Body of pancreas (tissue), 4 donors: Measurements from ENCODE around the gene CHRD. TPM values are rescaled to one million over a fixed set of nuclear protein-coding genes. Genes with fewer than 3 reads are reported as not detected.
A peak's percentile ranks its signal among the peaks of the same experiment; 100 is the strongest.

Source experiments
- ATAC-seq: fragments of 150-250 bp; one replicate; pipeline ENCODE4 v1.9.1; 2016
- DNase-seq, 4 donors: peaks; one replicate each; pipeline ENCODE4 v3.0.0-alpha.2; 2019
- H3K27ac ChIP-seq, 4 donors: fragments of 200-600 bp; sonication (generic); 1 replicate in 3 of 4; 2 replicates in 1 of 4; pipeline versions ENCODE4 v1.5.1 to v1.6.1; 2016 to 2019; ENCODE audit warnings: mild to moderate bottlenecking in 1 of 4, mixed read lengths in 1 of 4, moderate library complexity in 1 of 4
- H3K27me3 ChIP-seq, 2 donors: fragments of 200-600 bp; sonication (generic); one replicate each; pipeline ENCODE4 v1.6.0; 2016; ENCODE audit warnings: mild to moderate bottlenecking in 1 of 2
- H3K36me3 ChIP-seq, 2 donors: fragments of 200-600 bp; sonication (generic); replicated peaks in 1 of 2; 2 replicates each; pipeline ENCODE4 v1.5.1; 2016; ENCODE audit warnings: low read depth in 2 of 2; ENCODE audit not compliant: insufficient read depth in 1 of 2
- H3K4me1 ChIP-seq: fragments of 200-600 bp; sonication (generic); one replicate; pipeline ENCODE4 v1.6.0; 2016
- H3K4me3 ChIP-seq, 2 donors: fragments of 200-600 bp; sonication (generic); 1 replicate in 1 of 2; 2 replicates in 1 of 2; pipeline ENCODE4 v1.5.1; 2016 to 2019
- H3K9me3 ChIP-seq, 3 donors: fragments of 200-600 bp; sonication (generic); 1 replicate in 2 of 3; 2 replicates in 1 of 3; pipeline ENCODE4 v1.5.1; 2016
- CTCF ChIP-seq, 7 experiments: fragments of 450-650 bp in 4 of 7; fragments of 200-600 bp in 3 of 7; sonication (generic) in 3 of 7; IDR thresholded peaks; one replicate each; pipeline ENCODE4 v1.5.1; 2016 to 2019; ENCODE audit warnings: antibody characterized with exemption in 7 of 7
- POLR2A ChIP-seq, 3 donors: fragments of 450-650 bp; IDR thresholded peaks; one replicate each; pipeline ENCODE4 v1.6.1; 2016; ENCODE audit warnings: antibody characterized with exemption in 3 of 3, mild to moderate bottlenecking in 2 of 3
- WGBS, 2 donors: methylation state at CpG; one replicate each; pipeline ENCODE4 v1.1.5; 2017; 5-methylcytosine and 5-hydroxymethylcytosine counted together
- intact Hi-C: fragments of 100-400 bp; cut with DNase I; formaldehyde crosslinking; loops from one replicate; pipeline ENCODE4 v1.15.1; 2023
- total RNA-seq, 2 donors: library from RNA; depleted of rRNA; stranded (reverse); fragments of >200 nt; gene quantifications; one replicate each; pipeline ENCODE4 v1.1.0, GENCODE V29; 2016

Gene CHRD
- total RNA-seq, 2 donors from 2014 or later, result 47.2 to 50.4 TPM

- ATAC-seq (no peak), DNase-seq (no peak)
- TF ChIP-seq POLR2A (IDR thresholded peaks at IDR 0.05) (no peak), CTCF (IDR thresholded peaks at IDR 0.05) (no peak)
- intact Hi-C loops, result no loop called here
- no peaks in the 10 kb centered on the region for H3K9me3 ChIP-seq
- WGBS, 2 donors, result 87 to 88% methylated on average over 20 to 24 of the region's 24 CpGs
- no peak overlapping the region for H3K4me3 ChIP-seq
- H3K27ac ChIP-seq, result no peak overlapping the region
- no peaks in the 10 kb centered on the region for H3K27me3 ChIP-seq
- H3K36me3 ChIP-seq, result no peaks in the 10 kb centered on the region
- H3K4me1 ChIP-seq, result peaks cover 35% of the 10 kb centered on the region
These were observed 22.4 kb upstream of the CHRD start for GRCh38 chr3:184357248-184358123.

- DNase-seq (no peak), ATAC-seq (no peak)
- H3K9me3 ChIP-seq, result no peaks in the 10 kb centered on the region
- H3K4me3 ChIP-seq, result no peak overlapping the region
- H3K27me3 ChIP-seq, result no peaks in the 10 kb centered on the region
- 88 to 97% methylated on average over 5 to 12 of the region's 12 CpGs for WGBS, 2 donors
- no peak overlapping the region for H3K27ac ChIP-seq
- peaks cover 27% of the 10 kb centered on the region for H3K4me1 ChIP-seq
- intact Hi-C loops, result no loop called here
- H3K36me3 ChIP-seq, result no peaks in the 10 kb centered on the region
- TF ChIP-seq CTCF (IDR thresholded peaks at IDR 0.05) (no peak), POLR2A (IDR thresholded peaks at IDR 0.05) (no peak)
These were observed 21.6 kb upstream of the CHRD start for GRCh38 chr3:184358124-184358767.

DNA sequence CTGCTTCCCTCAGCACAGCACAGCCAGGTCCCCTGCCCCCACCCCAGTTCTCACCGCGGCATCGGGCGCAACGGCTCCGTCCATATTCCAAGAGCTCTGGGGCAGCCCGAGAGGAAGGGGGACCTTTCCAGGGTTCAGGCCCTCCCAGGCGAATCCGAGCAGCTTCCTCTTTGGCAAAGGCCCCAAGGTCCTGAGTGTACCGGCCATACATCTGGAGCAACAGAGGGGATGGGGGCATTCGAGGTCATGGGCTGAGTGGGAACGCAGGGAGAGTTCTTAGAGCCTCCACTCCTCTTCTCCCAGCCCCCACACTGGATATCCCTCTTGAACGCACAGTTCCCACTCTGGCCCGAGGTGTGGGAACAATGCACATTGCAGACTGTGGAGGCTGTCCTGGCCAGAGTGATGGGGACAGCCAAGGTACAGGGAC is 20.9 kb upstream of the CHRD start:
- no peak for TF ChIP-seq POLR2A (IDR thresholded peaks at IDR 0.05)
- TF ChIP-seq CTCF (IDR thresholded peaks at IDR 0.05), result no peak
- Histone ChIP-seq H3K27ac (peak overlapping the region in 3 of 4 donors; percentile 95 to 97 (median 96)), H3K9me3 (no peaks in the 10 kb centered on the region), H3K36me3 (no peaks in the 10 kb centered on the region), H3K4me1 (peaks cover 30% of the 10 kb centered on the region), H3K27me3 (no peaks in the 10 kb centered on the region), H3K4me3 (no peak overlapping the region)
- ATAC-seq (no peak), DNase-seq (peak in 1 of 4 donors; percentile 12)
- intact Hi-C loops, result no loop called here
- WGBS, 2 donors, result 31 to 41% methylated on average over 10 to 14 of the region's 14 CpGs

- peak overlapping the region in 3 of 4 donors; percentile 95 to 97 (median 96) for H3K27ac ChIP-seq
- H3K27me3 ChIP-seq, result no peaks in the 10 kb centered on the region
- ATAC-seq, result no peak
- WGBS, 2 donors, result 63 to 69% methylated on average over 9 of the region's 9 CpGs
- no peaks in the 10 kb centered on the region for H3K9me3 ChIP-seq
- no peak overlapping the region for H3K4me3 ChIP-seq
- intact Hi-C loops, result no loop called here
- no peaks in the 10 kb centered on the region for H3K36me3 ChIP-seq
- DNase-seq, result peak; percentile 43 to 52 (median 50)
- no peak for TF ChIP-seq POLR2A (IDR thresholded peaks at IDR 0.05)
- no peak for TF ChIP-seq CTCF (IDR thresholded peaks at IDR 0.05)
- H3K4me1 ChIP-seq, result peaks cover 31% of the 10 kb centered on the region
These were observed 20.2 kb upstream of the CHRD start for GRCh38 chr3:184359610-184360009.
